ENCODE results near the gene RFX3.

GRCh38 chr9:3385871-3386270 lies 139.9 kb downstream of the RFX3 start:
- no peak for TF ChIP-seq CTCF (conservative IDR thresholded peaks at IDR 0.05)
- TF ChIP-seq EZH2 (IDR thresholded peaks at IDR 0.05; ENCODE audit: low read depth): no peak

All from PC-9 (cell line).